SU-DHL-6 (cell line): Measurements from ENCODE around the gene GRIK1.

Experiments used
- CTCF ChIP-seq: fragments of 200-600 bp; sonication (generic); IDR thresholded peaks from one replicate; pipeline ENCODE4 v1.5.1; 2017; ENCODE audit warnings: antibody characterized with exemption, mild to moderate bottlenecking, low read length, moderate library complexity; ENCODE audit not compliant: insufficient read depth, poor library complexity, severe bottlenecking
- EZH2phosphoT487 ChIP-seq: fragments of 200-600 bp; sonication (generic), shearing (Covaris generic); conservative IDR thresholded peaks from 2 replicates; pipeline ENCODE4 v1.6.1; 2018; ENCODE audit warnings: mild to moderate bottlenecking, antibody characterized with exemption, low read length, moderate library complexity, mixed read lengths

- TF ChIP-seq CTCF = no peak
- TF ChIP-seq EZH2phosphoT487 = no peak
Observed at GRCh38 chr21:29979043-29979442, 39.2 kb upstream of the GRIK1 start.
